ENCODE results near the gene DNAJA2. TPM values are rescaled to one million over a fixed set of nuclear protein-coding genes. Genes with fewer than 3 reads are reported as not detected.
"Not testable (repeated sequence)": the region's sequence is repeated elsewhere in the genome, so short reads cannot be mapped to it uniquely, and the experiment has no call there.

The DNAJA2 gene
- total RNA-seq, 1 experiment from 2014 or later: 49.8 TPM

GRCh38 chr16:46944713-46945112, 28.8 kb downstream of the DNAJA2 start:
- DNase-seq (ENCODE audit: low read depth); in situ Hi-C loops (cut with HindIII; ENCODE audit: low pct_unique_long_range_greater_than_20kb, low sequenced_read_pairs): not testable (repeated sequence)

- no peak for DNase-seq (ENCODE audit: low read depth)
- in situ Hi-C loops (cut with HindIII; ENCODE audit: low pct_unique_long_range_greater_than_20kb, low sequenced_read_pairs): no loop called here
These were observed 35.9 kb downstream of the DNAJA2 start for GRCh38 chr16:46937536-46937935.

- DNase-seq (ENCODE audit: low read depth): no peak
- in situ Hi-C loops (cut with HindIII; ENCODE audit: low pct_unique_long_range_greater_than_20kb, low sequenced_read_pairs): no loop called here
These were observed 40.7 kb downstream of the DNAJA2 start for GRCh38 chr16:46932802-46933201.

GRCh38 chr16:46930861-46931260, 42.6 kb downstream of the DNAJA2 start:
- in situ Hi-C loops (cut with HindIII; ENCODE audit: low pct_unique_long_range_greater_than_20kb, low sequenced_read_pairs): no loop called here

GRCh38 chr16:46929378-46930332, 43.8 kb downstream of the DNAJA2 start:
- in situ Hi-C loops (cut with HindIII; ENCODE audit: low pct_unique_long_range_greater_than_20kb, low sequenced_read_pairs): no loop called here

More at GRCh38 chr16:46930861-46931260, 42.6 kb downstream of the DNAJA2 start:
- DNase-seq (ENCODE audit: low read depth): no peak

GRCh38 chr16:46928811-46929210, 44.7 kb downstream of the DNAJA2 start:
- DNase-seq (ENCODE audit: low read depth): no peak
- in situ Hi-C loops (cut with HindIII; ENCODE audit: low pct_unique_long_range_greater_than_20kb, low sequenced_read_pairs): no loop called here

More at GRCh38 chr16:46929378-46930332, 43.8 kb downstream of the DNAJA2 start:
- DNase-seq (ENCODE audit: low read depth): peak; percentile 24

GRCh38 chr16:46927273-46927672, 46.2 kb downstream of the DNAJA2 start:
- no peak for DNase-seq (ENCODE audit: low read depth)
- in situ Hi-C loops (cut with HindIII; ENCODE audit: low pct_unique_long_range_greater_than_20kb, low sequenced_read_pairs): no loop called here

GRCh38 chr16:46926470-46927225, 46.8 kb downstream of the DNAJA2 start:
- no peak for DNase-seq (ENCODE audit: low read depth)

GRCh38 chr16:46924402-46924801, 49.1 kb downstream of the DNAJA2 start:
- in situ Hi-C loops (cut with HindIII; ENCODE audit: low pct_unique_long_range_greater_than_20kb, low sequenced_read_pairs): no loop called here

More at GRCh38 chr16:46926470-46927225, 46.8 kb downstream of the DNAJA2 start:
- in situ Hi-C loops (cut with HindIII; ENCODE audit: low pct_unique_long_range_greater_than_20kb, low sequenced_read_pairs): no loop called here

GRCh38 chr16:46923513-46924295, 49.8 kb downstream of the DNAJA2 start:
- in situ Hi-C loops (cut with HindIII; ENCODE audit: low pct_unique_long_range_greater_than_20kb, low sequenced_read_pairs): no loop called here
- no peak for DNase-seq (ENCODE audit: low read depth)

More at GRCh38 chr16:46924402-46924801, 49.1 kb downstream of the DNAJA2 start:
- no peak for DNase-seq (ENCODE audit: low read depth)

GRCh38 chr16:46922239-46922638, 51.2 kb downstream of the DNAJA2 start:
- no peak for DNase-seq (ENCODE audit: low read depth)
- in situ Hi-C loops (cut with HindIII; ENCODE audit: low pct_unique_long_range_greater_than_20kb, low sequenced_read_pairs): no loop called here

GRCh38 chr16:46920402-46921068, 52.9 kb downstream of the DNAJA2 start:
- in situ Hi-C loops (cut with HindIII; ENCODE audit: low pct_unique_long_range_greater_than_20kb, low sequenced_read_pairs): no loop called here
- DNase-seq (ENCODE audit: low read depth): no peak

- no peak for DNase-seq (ENCODE audit: low read depth)
- in situ Hi-C loops (cut with HindIII; ENCODE audit: low pct_unique_long_range_greater_than_20kb, low sequenced_read_pairs): no loop called here
These were observed 54.3 kb downstream of the DNAJA2 start for GRCh38 chr16:46918905-46919792.

GRCh38 chr16:46918400-46918799, 55.1 kb downstream of the DNAJA2 start:
- in situ Hi-C loops (cut with HindIII; ENCODE audit: low pct_unique_long_range_greater_than_20kb, low sequenced_read_pairs): no loop called here
- no peak for DNase-seq (ENCODE audit: low read depth)

- in situ Hi-C loops (cut with HindIII; ENCODE audit: low pct_unique_long_range_greater_than_20kb, low sequenced_read_pairs): no loop called here
- DNase-seq (ENCODE audit: low read depth): peak; percentile 3
These were observed 56.5 kb downstream of the DNAJA2 start for GRCh38 chr16:46916980-46917379.

- DNase-seq (ENCODE audit: low read depth): no peak
- in situ Hi-C loops (cut with HindIII; ENCODE audit: low pct_unique_long_range_greater_than_20kb, low sequenced_read_pairs): no loop called here
These were observed 57.9 kb downstream of the DNAJA2 start for GRCh38 chr16:46915483-46916025.
